Right lobe of liver (tissue), 6 donors: ENCODE measurements around the gene PRSS16. TPM values are rescaled to one million over a fixed set of nuclear protein-coding genes. Genes with fewer than 3 reads are reported as not detected.

Source experiments
- ATAC-seq, 4 donors: fragments of 200-7000 bp; cut with Tn5 transposase; one replicate each; pipeline ENCODE4 v1.9.1; 2020; ENCODE audit warnings: mild to moderate bottlenecking in 4 of 4, moderate library complexity in 4 of 4
- DNase-seq, 3 donors: peaks; one replicate each; pipeline ENCODE4 v3.0.0-alpha.2; 2020
- H3K27ac ChIP-seq, 3 donors: fragments of 200-600 bp; one replicate each; pipeline ENCODE4 v1.8.0; 2022
- H3K27me3 ChIP-seq, 2 donors: fragments of 200-600 bp; one replicate each; pipeline ENCODE4 v1.8.0; 2022
- H3K36me3 ChIP-seq, 4 donors: fragments of 200-600 bp; sonication (generic) in 1 of 4; one replicate each; pipeline versions ENCODE4 v1.5.1 to v1.8.0; 2017 to 2022; ENCODE audit warnings: control low read depth in 1 of 4
- H3K4me1 ChIP-seq, 4 donors: fragments of 200-600 bp; sonication (generic) in 1 of 4; one replicate each; pipeline versions ENCODE4 v1.5.1 to v1.8.0; 2017 to 2022; ENCODE audit warnings: control low read depth in 1 of 4
- H3K4me3 ChIP-seq, 3 donors: fragments of 200-600 bp; one replicate each; pipeline ENCODE4 v1.8.0; 2022
- H3K9me3 ChIP-seq, 4 donors: fragments of 200-600 bp; sonication (generic) in 1 of 4; one replicate each; pipeline versions ENCODE4 v1.5.1 to v1.8.0; 2017 to 2022; ENCODE audit warnings: control low read depth in 1 of 4
- CTCF ChIP-seq, 4 donors: fragments of 200-600 bp in 3 of 4; fragments of 450-650 bp in 1 of 4; IDR thresholded peaks; one replicate each; pipeline versions ENCODE4 v1.5.1 to v1.8.0; 2016 to 2022; ENCODE audit warnings: antibody characterized with exemption in 4 of 4, mild to moderate bottlenecking in 2 of 4
- POLR2A ChIP-seq: fragments of 450-650 bp; IDR thresholded peaks from one replicate; pipeline ENCODE4 v1.6.1; 2017; ENCODE audit warnings: antibody characterized with exemption, mild to moderate bottlenecking
- WGBS: methylation state at CpG from one replicate; pipeline ENCODE4 v1.1.6; 2018; ENCODE audit warnings: low coverage, low lambda C conversion rate; ENCODE audit not compliant: insufficient coverage; ENCODE audit errors: missing lambda C conversion rate; 5-methylcytosine and 5-hydroxymethylcytosine counted together
- intact Hi-C, 2 donors: fragments of 100-400 bp; cut with DNase I; formaldehyde crosslinking; loops; one replicate each; pipeline versions ENCODE4 v1.11.2 to v1.14.1; 2022
- total RNA-seq, 6 experiments: library from RNA; depleted of rRNA in 2 of 6; stranded (reverse); fragments of >200 nt in 2 of 6; fragmentation: NEBNext Ultra II Directional in 3 of 6; extraction: Animal tissue kit (Norgen Biotek cat#: 25700) in 3 of 6; gene quantifications; one replicate each; pipeline versions ENCODE4 v1.1.0 to v1.2.4, GENCODE V29; 2016 to 2023
- donor health status: DM: no; HTN: yes; CAD: no.
- donor health status: DM: no; HTN: no; CAD: no.
- donor health status: DM: no; HTN: no; CAD: no.
- donor health status: DM: no; HTN: yes; CAD: no.
- donor health status: DM: no; HTN: yes; CAD: no.

The PRSS16 gene
- total RNA-seq, 6 experiments from 2014 or later: 0.29 to 0.37 TPM; not detected in 4

- intact Hi-C loops: no loop called here
Measured at GRCh38 chr6:27251606-27252251, 4.2 kb downstream of the PRSS16 start.

GRCh38 chr6:27254566-27254965, 7.1 kb downstream of the PRSS16 start:
- ATAC-seq (no peak), DNase-seq (no peak)
- H3K27me3 ChIP-seq: peaks cover 4 to 22% of the 10 kb centered on the region in 2 donors
- H3K9me3 ChIP-seq: no peaks in the 10 kb centered on the region
- no peak overlapping the region for H3K4me3 ChIP-seq
- H3K4me1 ChIP-seq: no peaks in the 10 kb centered on the region
- no peaks in the 10 kb centered on the region for H3K36me3 ChIP-seq
- H3K27ac ChIP-seq: no peak overlapping the region
- WGBS: 40% methylated on average over 1 of the region's 3 CpGs
- intact Hi-C loops: no loop called here
- TF ChIP-seq POLR2A (no peak), CTCF (IDR thresholded peaks at IDR 0.05) (no peak)

More at GRCh38 chr6:27251606-27252251, 4.2 kb downstream of the PRSS16 start:
- Histone ChIP-seq H3K4me1 (no peaks in the 10 kb centered on the region), H3K27me3 (peaks cover 4 to 22% of the 10 kb centered on the region in 2 donors), H3K4me3 (peak overlapping the region; percentile 21 to 36 (median 25)), H3K36me3 (no peaks in the 10 kb centered on the region), H3K9me3 (no peaks in the 10 kb centered on the region), H3K27ac (no peak overlapping the region)
- TF ChIP-seq CTCF (IDR thresholded peaks at IDR 0.05) (no peak), POLR2A (no peak)
- DNase-seq: peak in 1 of 3 donors; percentile 30
- peak; percentile 53 to 62 (median 56) for ATAC-seq
- WGBS: 25% methylated on average over 3 of the region's 46 CpGs

GRCh38 chr6:27255866-27256265, 8.4 kb downstream of the PRSS16 start:
- 71% methylated on average over 1 of the region's 1 CpG for WGBS
- DNase-seq: no peak
- Histone ChIP-seq H3K4me3 (no peak overlapping the region), H3K27ac (no peak overlapping the region), H3K36me3 (no peaks in the 10 kb centered on the region), H3K4me1 (no peaks in the 10 kb centered on the region), H3K27me3 (peaks cover 4 to 24% of the 10 kb centered on the region in 2 donors), H3K9me3 (no peaks in the 10 kb centered on the region)
- intact Hi-C loops: no loop called here
- no peak for ATAC-seq
- no peak for TF ChIP-seq CTCF (IDR thresholded peaks at IDR 0.05)
- TF ChIP-seq POLR2A: no peak

GRCh38 chr6:27260369-27260768, 12.9 kb downstream of the PRSS16 start:
- no peak for DNase-seq

More at GRCh38 chr6:27260369-27260768, 12.9 kb downstream of the PRSS16 start:
- H3K4me3 ChIP-seq: no peak overlapping the region
- no peaks in the 10 kb centered on the region for H3K4me1 ChIP-seq
- no peaks in the 10 kb centered on the region for H3K9me3 ChIP-seq
- H3K27ac ChIP-seq: no peak overlapping the region
- ATAC-seq: no peak
- TF ChIP-seq POLR2A (no peak), CTCF (IDR thresholded peaks at IDR 0.05) (no peak)
- H3K27me3 ChIP-seq: peaks cover 0 to 10% of the 10 kb centered on the region in 2 donors
- intact Hi-C loops: no loop called here
- 4% methylated on average over 9 of the region's 21 CpGs for WGBS
- H3K36me3 ChIP-seq: no peaks in the 10 kb centered on the region
